HG03108 (cell line): Measurements from ENCODE around the gene EFNA2.

Source experiments
- ATAC-seq: cut with Tn5 transposase; IDR thresholded peaks from one replicate; pipeline ENCODE4 v1.9.1; 2021; ENCODE audit warnings: moderate library complexity; ENCODE audit not compliant: unreplicated experiment

The EFNA2 gene

GRCh38 chr19:1283207-1283916 lies 2.3 kb upstream of the EFNA2 start:
- ATAC-seq, result no peak

DNA sequence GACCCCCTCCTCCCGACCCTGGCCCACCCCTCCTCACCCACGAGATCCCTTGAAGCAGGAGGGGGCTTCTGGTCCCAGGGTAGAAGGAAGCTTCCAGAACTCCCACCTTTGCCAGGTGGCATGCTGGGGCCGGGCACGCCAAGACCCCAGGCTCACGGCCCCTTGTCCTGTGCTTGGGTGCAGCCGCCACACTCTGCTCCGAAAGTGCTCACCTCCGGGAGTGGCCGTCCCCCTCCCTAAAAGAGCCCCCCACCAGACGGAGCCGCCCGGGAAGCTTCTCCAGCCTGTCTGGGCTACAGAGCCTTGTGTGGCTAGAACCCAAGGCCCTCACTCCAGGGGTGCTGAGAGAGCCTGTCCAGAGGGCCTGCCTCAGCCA lies 1.8 kb upstream of the EFNA2 start:
- no peak for ATAC-seq

DNA sequence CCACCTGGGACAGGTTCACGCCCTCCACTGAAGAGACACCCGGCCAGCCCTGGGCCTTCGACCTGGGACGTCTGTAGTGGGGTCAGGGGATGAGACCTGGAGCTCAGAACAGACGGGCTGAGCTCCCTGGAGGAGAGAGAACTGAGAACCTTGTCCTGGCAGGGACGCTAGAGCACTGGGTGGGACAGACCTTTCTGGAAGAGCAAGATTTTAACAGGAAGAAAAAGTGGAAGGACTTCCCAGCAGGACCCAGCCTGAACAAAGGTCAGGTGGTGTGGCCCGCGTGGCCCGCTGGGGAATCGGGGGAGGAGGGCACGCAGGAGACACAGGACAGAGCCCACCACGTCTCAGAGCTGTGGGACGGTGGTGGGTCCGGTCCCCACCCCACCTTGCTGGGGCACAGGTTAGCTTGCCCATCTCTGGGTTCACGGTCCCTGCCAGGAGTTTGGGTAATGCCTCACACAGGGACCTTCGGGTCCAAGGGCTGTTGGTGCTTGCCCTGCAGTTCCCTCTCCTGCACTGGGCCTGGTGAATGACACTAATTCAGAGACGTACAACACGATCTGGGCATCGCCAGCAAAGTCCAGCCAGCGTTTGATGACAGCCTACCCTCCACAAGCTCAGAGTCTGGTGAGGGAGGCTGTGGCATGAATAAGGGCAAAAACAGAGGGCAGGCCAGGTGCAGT lies 1.2 kb upstream of the EFNA2 start:
- no peak for ATAC-seq

GRCh38 chr19:1284979-1285736 lies 515 bp upstream of the EFNA2 start:
- ATAC-seq, result no peak

GRCh38 chr19:1286487-1287353 lies 1.0 kb downstream of the EFNA2 start:
- ATAC-seq, result no peak

- no peak for ATAC-seq
Measured at GRCh38 chr19:1287354-1288225, 1.9 kb downstream of the EFNA2 start.

- no peak for ATAC-seq
Measured at GRCh38 chr19:1288226-1288612, 2.5 kb downstream of the EFNA2 start.

DNA sequence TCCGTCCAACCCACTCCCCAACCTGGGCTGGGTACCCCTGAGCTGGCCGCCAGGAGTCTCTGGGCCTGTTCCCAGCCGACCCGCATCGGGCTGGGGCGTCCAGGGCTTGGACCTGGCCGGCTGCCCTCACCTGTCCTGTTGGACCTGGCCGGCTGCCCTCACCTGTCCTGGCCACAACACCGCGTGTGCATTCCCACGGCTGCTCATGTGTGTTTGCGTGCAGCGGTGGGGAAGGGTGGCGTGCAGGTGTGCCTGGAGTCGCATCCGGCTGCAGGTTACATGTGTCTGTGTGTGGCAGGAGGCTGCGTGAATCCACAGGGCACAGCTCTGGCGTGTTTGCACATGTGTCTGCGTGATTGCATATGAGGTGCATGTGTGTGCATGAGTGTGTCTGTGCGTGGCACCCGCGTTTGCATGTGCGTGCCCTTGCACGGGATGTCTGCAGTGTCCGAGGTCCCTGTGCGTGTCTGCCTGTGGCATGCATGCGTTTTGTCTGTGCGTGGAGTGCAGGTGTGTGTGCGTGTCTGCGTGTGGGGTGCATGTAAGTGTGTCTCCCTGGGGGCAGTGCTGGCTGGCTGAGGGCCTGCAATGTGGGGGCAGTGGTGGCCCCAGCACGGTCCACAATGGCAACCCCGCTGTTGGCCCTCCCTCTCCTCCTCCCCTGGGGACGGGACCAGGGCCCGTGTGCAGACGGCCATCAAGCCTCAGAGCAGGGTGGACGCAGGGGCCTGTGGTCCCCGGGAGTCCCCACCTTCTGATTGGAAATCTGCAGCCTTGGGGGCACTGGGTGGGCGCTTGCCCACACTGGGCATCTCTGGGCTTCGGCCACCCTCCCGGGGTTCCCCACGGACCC lies 3.4 kb downstream of the EFNA2 start:
- no peak for ATAC-seq

GRCh38 chr19:1289686-1290025 lies 4.0 kb downstream of the EFNA2 start:
- no peak for ATAC-seq

DNA sequence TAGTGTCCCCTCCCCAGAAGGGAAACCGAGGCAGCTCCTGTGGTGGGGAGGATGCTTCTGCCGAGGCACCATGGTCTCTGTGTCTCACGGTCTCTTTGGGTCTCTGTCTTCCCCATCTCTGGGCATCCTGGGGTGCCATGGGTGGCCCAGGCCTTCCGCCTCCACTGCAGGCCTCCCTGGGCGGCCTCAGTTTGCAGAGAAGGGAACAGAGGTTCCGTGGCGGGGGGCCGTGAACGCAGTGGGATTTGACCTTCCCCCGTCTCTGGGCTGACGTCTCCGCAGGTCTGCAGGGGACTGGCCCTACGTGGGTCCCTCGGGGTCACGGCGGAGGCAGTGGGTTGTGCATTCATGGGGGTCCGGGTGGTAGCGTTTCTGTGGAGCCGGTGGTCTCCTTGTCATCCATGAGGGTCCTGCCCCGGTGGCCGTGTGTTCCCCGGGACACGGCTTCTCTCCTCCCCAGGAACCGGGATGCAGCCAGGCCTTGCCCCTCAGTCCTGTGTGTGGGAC lies 4.6 kb downstream of the EFNA2 start:
- no peak for ATAC-seq

DNA sequence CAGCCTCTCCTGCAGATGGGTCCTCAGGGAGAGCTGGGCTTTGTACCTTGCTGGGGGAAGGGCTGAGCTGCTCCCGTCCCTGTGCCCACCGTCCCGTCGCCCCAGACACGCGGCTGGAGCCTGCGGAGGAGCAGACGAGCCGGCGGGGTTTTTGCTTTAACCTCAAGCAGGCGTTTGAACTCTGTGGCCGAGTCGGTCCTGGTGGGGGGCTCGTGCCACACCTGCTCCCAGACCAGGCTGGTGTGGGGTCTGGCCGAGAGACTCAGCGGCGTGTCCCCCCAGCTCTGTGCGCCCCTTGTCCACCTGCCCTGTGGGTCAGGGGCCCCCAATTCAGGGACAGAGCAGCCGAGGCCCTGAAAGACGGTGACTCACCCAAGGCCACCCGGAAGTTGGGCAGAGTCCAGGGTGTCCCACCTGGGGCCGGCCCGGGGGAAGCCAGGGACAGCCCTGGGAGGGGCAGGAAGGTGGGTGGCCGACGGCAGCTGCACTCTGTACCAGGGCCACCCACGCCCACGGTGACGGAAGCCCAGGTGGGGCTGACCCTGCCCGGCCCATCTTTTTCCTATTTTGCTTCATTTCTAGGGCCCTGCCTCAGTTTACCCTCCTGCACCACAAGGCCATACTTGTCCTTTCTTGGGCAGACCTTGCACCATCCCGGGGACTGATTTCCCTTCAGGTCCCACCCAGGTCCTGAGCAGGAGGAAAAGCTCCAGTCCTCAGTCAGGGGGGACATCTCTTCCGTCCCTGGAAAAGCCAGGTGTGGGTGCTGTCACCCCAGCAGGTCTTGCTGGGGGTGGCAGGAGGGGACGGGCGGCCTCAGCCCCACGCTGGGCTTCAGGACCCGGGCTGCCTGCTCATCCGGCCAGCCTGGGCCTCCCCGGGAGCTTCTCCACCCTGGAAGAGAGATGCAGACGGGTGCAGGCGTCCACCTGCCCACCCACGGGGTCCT lies 5.3 kb downstream of the EFNA2 start:
- no peak for ATAC-seq

- ATAC-seq, result no peak
Measured at GRCh38 chr19:1291761-1292418, 6.2 kb downstream of the EFNA2 start.

- no peak for ATAC-seq
Measured at GRCh38 chr19:1292419-1293151, 6.9 kb downstream of the EFNA2 start.

- no peak for ATAC-seq
Measured at GRCh38 chr19:1293782-1294604, 8.3 kb downstream of the EFNA2 start.

DNA sequence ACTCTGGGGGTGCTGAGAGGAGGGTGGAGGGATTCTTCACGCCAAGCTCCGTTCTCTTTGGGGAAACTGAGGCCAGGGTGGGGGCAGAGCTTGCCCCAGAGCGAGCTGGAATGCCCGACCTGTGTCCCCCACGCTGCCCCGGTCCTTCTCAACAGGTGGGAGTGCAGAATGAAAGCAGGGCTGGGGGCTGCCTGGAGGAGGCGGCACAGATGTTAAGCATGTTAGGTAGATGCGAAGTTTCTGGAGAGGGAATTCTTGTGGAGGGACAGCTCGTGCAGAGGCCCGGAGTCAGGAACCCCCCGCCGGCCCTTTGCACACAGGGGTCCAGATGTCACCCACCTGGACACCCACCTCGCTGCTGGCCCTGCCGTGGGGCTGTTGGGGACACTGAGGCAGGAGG lies 9.0 kb downstream of the EFNA2 start:
- ATAC-seq, result no peak
